Activated CD4-positive, alpha-beta memory T cell treated with anti-CD3 and anti-CD28 coated beads, Interleukin-2, amount 10 ng/mL, durations not matched to agents 7 days and 5 days (primary cell): ENCODE data around the gene DNAJB4. TPM values are rescaled to one million over a fixed set of nuclear protein-coding genes. Genes with fewer than 3 reads are reported as not detected.

Source experiments
- CTCF ChIA-PET: fragments of 350-600 bp; sonication (Branson Sonifier 250); formaldehyde crosslinking; loops from one replicate; lab custom pipeline; 2021; ENCODE audit warnings: antibody characterized with exemption, inconsistent platforms; lab: Charles Lee
- POLR2A ChIA-PET: fragments of 350-600 bp; sonication (Branson Sonifier 250); formaldehyde crosslinking; loops from one replicate; lab custom pipeline; 2021; ENCODE audit warnings: antibody characterized with exemption; lab: Charles Lee
- DNase-seq: peaks from one replicate; pipeline ENCODE4 v3.0.0-alpha.2; 2020
- H3K27ac Mint-ChIP-seq: one replicate; pipeline ENCODE4 v1.8.0; 2021; ENCODE audit warnings: mild to moderate bottlenecking, mixed read lengths
- H3K27me3 Mint-ChIP-seq: one replicate; pipeline ENCODE4 v1.8.0; 2021; ENCODE audit warnings: mixed read lengths
- H3K36me3 Mint-ChIP-seq: one replicate; pipeline ENCODE4 v1.8.0; 2021; ENCODE audit warnings: low read depth, mixed read lengths
- H3K4me1 Mint-ChIP-seq: one replicate; pipeline ENCODE4 v1.8.0; 2021; ENCODE audit warnings: mixed read lengths
- H3K4me3 Mint-ChIP-seq: one replicate; pipeline ENCODE4 v1.8.0; 2021; ENCODE audit warnings: mild to moderate bottlenecking, mixed read lengths
- H3K9me3 Mint-ChIP-seq: one replicate; pipeline ENCODE4 v1.8.0; 2021; ENCODE audit warnings: mixed read lengths
- total RNA-seq, 2 experiments: library from RNA; stranded (reverse); gene quantifications; one replicate each; pipeline ENCODE4 v1.2.3, GENCODE V29; 2021

DNAJB4 gene
- total RNA-seq, result 10 to 100 TPM; 12.9 to 16.2 TPM

- DNase-seq, result peak; percentile 72
- H3K36me3 Mint-ChIP-seq, result peaks cover 2% of the 10 kb centered on the region
- no peaks in the 10 kb centered on the region for H3K9me3 Mint-ChIP-seq
- ChIA-PET POLR2A (interaction anchor here (0.8 to 15.8 kb wide), 34 partner anchors 9 to 673 kb away, joined by 3 to 671 read pairs (median 5); partner anchors contain the start of genes FUBP1, GIPC2, IFI44 and IFI44L), CTCF (interaction anchor here (0.6 to 2.9 kb wide), 10 partner anchors 10 to 322 kb away, joined by 3 to 27 read pairs (median 4); partner anchors contain the start of genes FUBP1, USP33 and ZZZ3)
- H3K4me1 Mint-ChIP-seq, result peaks cover 38% of the 10 kb centered on the region
- peak within 1 kb of the TSS; percentile 92 for H3K27ac Mint-ChIP-seq
- peak within 1 kb of the TSS; percentile 88 for H3K4me3 Mint-ChIP-seq
- peaks cover 2% of the 10 kb centered on the region for H3K27me3 Mint-ChIP-seq
Measured at GRCh38 chr1:78004719-78005447, at the start of gene DNAJB4. DNAJB4 (plus strand) TSS chr1:78004939; CDS start chr1:78005111, 172 bp downstream.

GRCh38 chr1:77955709-77956108 lies 49.0 kb upstream of the DNAJB4 start:
- ChIA-PET CTCF (interaction anchor here (1.5 kb wide), 1 partner anchor 15 kb away, joined by 3 read pairs; no protein-coding TSS in a partner anchor), POLR2A (interaction anchor here (0.7 to 4.1 kb wide), 4 partner anchors 15 to 694 kb away, joined by 3 to 26 read pairs (median 7); partner anchors contain the start of genes DNAJB4, FUBP1 and IFI44)
- Mint-ChIP-seq H3K27ac (no peak overlapping the region), H3K4me1 (peaks cover 24% of the 10 kb centered on the region), H3K27me3 (no peaks in the 10 kb centered on the region), H3K9me3 (no peaks in the 10 kb centered on the region), H3K4me3 (no peak overlapping the region), H3K36me3 (peaks cover 73% of the 10 kb centered on the region)
- DNase-seq, result no peak

GRCh38 chr1:77956464-77956863 lies 48.3 kb upstream of the DNAJB4 start:
- CTCF ChIA-PET, result interaction anchor here (0.7 to 1.5 kb wide), 4 partner anchors 11 to 89 kb away, joined by 3 to 4 read pairs (median 3); no protein-coding TSS in a partner anchor
- Mint-ChIP-seq H3K27me3 (no peaks in the 10 kb centered on the region), H3K4me1 (peaks cover 18% of the 10 kb centered on the region)

GRCh38 chr1:77958391-77958790 lies 46.3 kb upstream of the DNAJB4 start:
- no peak overlapping the region for H3K4me3 Mint-ChIP-seq
- no peak for DNase-seq
- H3K4me1 Mint-ChIP-seq, result peaks cover 14% of the 10 kb centered on the region
- POLR2A ChIA-PET, result interaction anchor here (0.8 to 1.7 kb wide), 3 partner anchors 11 to 46 kb away, joined by 3 to 4 read pairs (median 3); partner anchors contain the start of gene DNAJB4
- H3K36me3 Mint-ChIP-seq, result peaks cover 76% of the 10 kb centered on the region
- no peaks in the 10 kb centered on the region for H3K9me3 Mint-ChIP-seq
- H3K27ac Mint-ChIP-seq, result no peak overlapping the region
- CTCF ChIA-PET, result no interaction called here
- H3K27me3 Mint-ChIP-seq, result no peaks in the 10 kb centered on the region

More at GRCh38 chr1:77956464-77956863, 48.3 kb upstream of the DNAJB4 start:
- Mint-ChIP-seq H3K27ac (no peak overlapping the region), H3K4me3 (no peak overlapping the region), H3K36me3 (peaks cover 73% of the 10 kb centered on the region), H3K9me3 (no peaks in the 10 kb centered on the region)
- POLR2A ChIA-PET, result interaction anchor here (1.1 to 4.1 kb wide), 4 partner anchors 14 to 48 kb away, joined by 5 to 26 read pairs (median 7); partner anchors contain the start of genes DNAJB4 and FUBP1
- DNase-seq, result no peak

GRCh38 chr1:77958850-77959249 lies 45.9 kb upstream of the DNAJB4 start:
- Mint-ChIP-seq H3K27ac (no peak overlapping the region), H3K4me1 (peaks cover 14% of the 10 kb centered on the region), H3K36me3 (peaks cover 76% of the 10 kb centered on the region), H3K9me3 (no peaks in the 10 kb centered on the region), H3K4me3 (no peak overlapping the region), H3K27me3 (no peaks in the 10 kb centered on the region)
- ChIA-PET CTCF (no interaction called here), POLR2A (interaction anchor here (1.7 kb wide), 1 partner anchor 46 kb away, joined by 4 read pairs; the partner anchor contains the start of gene DNAJB4)
- no peak for DNase-seq

GRCh38 chr1:77961392-77961791 lies 43.3 kb upstream of the DNAJB4 start:
- peaks cover 16% of the 10 kb centered on the region for H3K4me1 Mint-ChIP-seq
- H3K9me3 Mint-ChIP-seq, result no peaks in the 10 kb centered on the region
- H3K27ac Mint-ChIP-seq, result no peak overlapping the region
- no peaks in the 10 kb centered on the region for H3K27me3 Mint-ChIP-seq
- ChIA-PET CTCF (no interaction called here), POLR2A (interaction anchor here (2.0 kb wide), 1 partner anchor 17 kb away, joined by 13 read pairs; the partner anchor contains the start of gene FUBP1)
- no peak for DNase-seq
- peaks cover 83% of the 10 kb centered on the region for H3K36me3 Mint-ChIP-seq
- H3K4me3 Mint-ChIP-seq, result no peak overlapping the region

- no peaks in the 10 kb centered on the region for H3K9me3 Mint-ChIP-seq
- ChIA-PET CTCF (interaction anchor here (0.6 to 3.7 kb wide), 3 partner anchors 9 to 298 kb away, joined by 3 to 15 read pairs (median 4); partner anchors contain the start of gene FUBP1), POLR2A (interaction anchor here (1.2 to 2.4 kb wide), 3 partner anchors 10 to 38 kb away, joined by 3 to 27 read pairs (median 3); partner anchors contain the start of gene FUBP1)
- peaks cover 77% of the 10 kb centered on the region for H3K36me3 Mint-ChIP-seq
- peaks cover 27% of the 10 kb centered on the region for H3K4me1 Mint-ChIP-seq
- no peak overlapping the region for H3K4me3 Mint-ChIP-seq
- H3K27ac Mint-ChIP-seq, result no peak overlapping the region
- H3K27me3 Mint-ChIP-seq, result no peaks in the 10 kb centered on the region
- no peak for DNase-seq
Measured at GRCh38 chr1:77966291-77966690, 38.4 kb upstream of the DNAJB4 start.

- Mint-ChIP-seq H3K27ac (no peak overlapping the region), H3K4me3 (no peak overlapping the region), H3K9me3 (no peaks in the 10 kb centered on the region), H3K27me3 (no peaks in the 10 kb centered on the region), H3K4me1 (peaks cover 49% of the 10 kb centered on the region), H3K36me3 (peaks cover 68% of the 10 kb centered on the region)
- ChIA-PET POLR2A (interaction anchor here (1.6 kb wide), 2 partner anchors 9 to 14 kb away, joined by 5 read pairs; partner anchors contain the start of gene FUBP1), CTCF (interaction anchor here (0.9 kb wide), 1 partner anchor 14 kb away, joined by 3 read pairs; no protein-coding TSS in a partner anchor)
- DNase-seq, result no peak
Measured at GRCh38 chr1:77970192-77970591, 34.5 kb upstream of the DNAJB4 start.

- H3K27me3 Mint-ChIP-seq, result no peaks in the 10 kb centered on the region
- peak overlapping the region; percentile 8 for H3K4me3 Mint-ChIP-seq
- H3K4me1 Mint-ChIP-seq, result peaks cover 57% of the 10 kb centered on the region
- no peak overlapping the region for H3K27ac Mint-ChIP-seq
- ChIA-PET CTCF (no interaction called here), POLR2A (interaction anchor here (1.0 to 20.5 kb wide), 3 partner anchors 16 to 29 kb away, joined by 3 to 671 read pairs (median 3); partner anchors contain the start of gene DNAJB4)
- no peak for DNase-seq
- no peaks in the 10 kb centered on the region for H3K9me3 Mint-ChIP-seq
- peaks cover 68% of the 10 kb centered on the region for H3K36me3 Mint-ChIP-seq
Measured at GRCh38 chr1:77972080-77972479, 32.7 kb upstream of the DNAJB4 start.

GRCh38 chr1:77975386-77975785 lies 29.4 kb upstream of the DNAJB4 start:
- Mint-ChIP-seq H3K27me3 (no peaks in the 10 kb centered on the region), H3K36me3 (peaks cover 48% of the 10 kb centered on the region), H3K9me3 (no peaks in the 10 kb centered on the region), H3K4me1 (peaks cover 46% of the 10 kb centered on the region), H3K4me3 (no peak overlapping the region), H3K27ac (peak overlapping the region; percentile 40)
- POLR2A ChIA-PET, result interaction anchor here (0.7 to 20.5 kb wide), 12 partner anchors 9 to 292 kb away, joined by 3 to 671 read pairs (median 4); partner anchors contain the start of genes DNAJB4 and ZZZ3
- DNase-seq, result no peak
- CTCF ChIA-PET, result interaction anchor here (1.0 to 1.9 kb wide), 2 partner anchors 9 to 139 kb away, joined by 3 to 9 read pairs; no protein-coding TSS in a partner anchor

GRCh38 chr1:77975907-77976306 lies 28.8 kb upstream of the DNAJB4 start:
- peaks cover 48% of the 10 kb centered on the region for H3K4me1 Mint-ChIP-seq
- no peak overlapping the region for H3K4me3 Mint-ChIP-seq
- ChIA-PET POLR2A (interaction anchor here (0.6 to 20.5 kb wide), 13 partner anchors 10 to 293 kb away, joined by 3 to 671 read pairs (median 4); partner anchors contain the start of genes DNAJB4 and ZZZ3), CTCF (interaction anchor here (0.6 to 1.9 kb wide), 3 partner anchors 9 to 200 kb away, joined by 3 to 9 read pairs (median 3); no protein-coding TSS in a partner anchor)
- H3K36me3 Mint-ChIP-seq, result peaks cover 49% of the 10 kb centered on the region
- H3K27ac Mint-ChIP-seq, result peak overlapping the region; percentile 67
- DNase-seq, result no peak
- H3K9me3 Mint-ChIP-seq, result no peaks in the 10 kb centered on the region
- no peaks in the 10 kb centered on the region for H3K27me3 Mint-ChIP-seq

- Mint-ChIP-seq H3K4me3 (no peak overlapping the region), H3K27ac (no peak overlapping the region), H3K27me3 (no peaks in the 10 kb centered on the region), H3K4me1 (peaks cover 47% of the 10 kb centered on the region), H3K36me3 (peaks cover 44% of the 10 kb centered on the region), H3K9me3 (no peaks in the 10 kb centered on the region)
- ChIA-PET POLR2A (interaction anchor here (0.6 to 20.5 kb wide), 17 partner anchors 8 to 294 kb away, joined by 3 to 671 read pairs (median 5); partner anchors contain the start of genes DNAJB4 and ZZZ3), CTCF (interaction anchor here (1.9 to 2.4 kb wide), 2 partner anchors 9 to 138 kb away, joined by 9 to 15 read pairs; no protein-coding TSS in a partner anchor)
- DNase-seq, result peak; percentile 18
Measured at GRCh38 chr1:77976433-77977076, 28.2 kb upstream of the DNAJB4 start.
